K562 (cell line): ENCODE measurements around the gene SCFD2. TPM values are rescaled to one million over a fixed set of nuclear protein-coding genes. Genes with fewer than 3 reads are reported as not detected.
A peak's percentile ranks its signal among the peaks of the same experiment; 100 is the strongest.

ENCODE experiments used
- ATAC-seq: fragments of 200-7000 bp; cut with Tn5 transposase; 3 replicates; pipeline ENCODE4 v1.9.1; 2020; ENCODE audit warnings: moderate library complexity
- BruUV-seq: library from RNA; stranded (reverse); fragments of 400-500 nt; replicated peaks from 2 replicates; lab custom pipeline; 2021; lab: Mats Ljungman, UMichigan
- CTCF ChIA-PET: fragments of 300-600 bp; formaldehyde crosslinking; extraction: SDS; loops from one replicate; lab custom pipeline; 2021; ENCODE audit warnings: low intra/inter-chr PET ratio; lab: Yijun Ruan, JAX
- POLR2A ChIA-PET: fragments of 300-600, 350-650 bp; sonication (Branson Sonifier 250); formaldehyde crosslinking; extraction: SDS; loops from one replicate; lab custom pipeline; 2021; ENCODE audit warnings: antibody characterized with exemption, inconsistent platforms; lab: Yijun Ruan, JAX
- DNase-seq, 4 experiments: peaks; one replicate each; pipeline versions ENCODE4 v3.0.0 to v3.0.0-alpha.2; 2011 to 2018; ENCODE audit warnings: low spot score in 3 of 4, mixed read lengths in 3 of 4; ENCODE audit errors: extremely low read depth in 1 of 4
- FAIRE-seq: peaks from 2 replicates; lab custom pipeline; 2011; peaks lifted over from hg19 to GRCh38; lab: Jason Lieb, UNC
- H2AFZ ChIP-seq: 2 replicates; pipeline ENCODE4 v1.6.0; 2011; ENCODE audit warnings: low read depth, low read length, control low read depth, inconsistent platforms
- H3K27ac ChIP-seq: fragments of 200-600 bp; 3 replicates; pipeline ENCODE4 v1.8.0; 2011; ENCODE audit warnings: low read depth, mild to moderate bottlenecking, control low read depth, inconsistent platforms, low read length, moderate library complexity, mixed read lengths; ENCODE audit errors: extremely low read depth
- H3K27me3 ChIP-seq, 2 experiments: fragments of 300-600 bp in 1 of 2; 2 replicates in 1 of 2; 3 replicates in 1 of 2; pipeline versions ENCODE4 v1.6.0 to v1.8.0; 2011; ENCODE audit warnings: inconsistent platforms in 2 of 2, low read length in 2 of 2, mild to moderate bottlenecking in 1 of 2, mixed read lengths in 1 of 2, moderate library complexity in 1 of 2; ENCODE audit not compliant: control insufficient read depth in 2 of 2, insufficient read depth in 2 of 2
- H3K36me3 ChIP-seq: fragments of 300-600 bp; 3 replicates; pipeline ENCODE4 v1.8.0; 2011; ENCODE audit warnings: mild to moderate bottlenecking, low read length, inconsistent platforms; ENCODE audit not compliant: control insufficient read depth, insufficient read depth
- H3K4me1 ChIP-seq, 2 experiments: fragments of 200-600 bp in 1 of 2; replicated peaks in 1 of 2; 2 replicates in 1 of 2; 3 replicates in 1 of 2; pipeline versions ENCODE4 v1.5.1 to v1.8.0; 2011; ENCODE audit warnings: inconsistent platforms in 2 of 2, low read length in 2 of 2, mild to moderate bottlenecking in 1 of 2, mixed read lengths in 1 of 2, moderate library complexity in 1 of 2; ENCODE audit not compliant: control insufficient read depth in 2 of 2, insufficient read depth in 2 of 2
- H3K4me2 ChIP-seq: 2 replicates; pipeline ENCODE4 v1.6.1; 2011; ENCODE audit warnings: low read length, control low read depth, inconsistent platforms, mixed read lengths; ENCODE audit not compliant: insufficient read depth
- H3K4me3 ChIP-seq: fragments of 200-600 bp; sonication (generic), shearing (Covaris generic); 2 replicates; pipeline ENCODE4 v1.5.1; 2016; ENCODE audit warnings: control low read depth, inconsistent platforms
- H3K79me2 ChIP-seq: fragments of 200-600 bp; 3 replicates; pipeline ENCODE4 v1.8.0; 2011; ENCODE audit warnings: low read length, inconsistent platforms; ENCODE audit not compliant: control insufficient read depth, insufficient read depth
- H3K9ac ChIP-seq, 2 experiments: 2 replicates each; pipeline versions ENCODE4 v1.6.0 to v1.6.1; 2011; ENCODE audit warnings: low read depth in 2 of 2, low read length in 2 of 2, control low read depth in 1 of 2, inconsistent platforms in 1 of 2, mild to moderate bottlenecking in 1 of 2, mixed read lengths in 1 of 2; ENCODE audit not compliant: insufficient read depth in 1 of 2
- H3K9me1 ChIP-seq: one replicate; pipeline ENCODE4 v1.6.0; 2011; ENCODE audit warnings: inconsistent platforms, mild to moderate bottlenecking, low read length, moderate library complexity; ENCODE audit not compliant: control insufficient read depth, insufficient read depth
- H3K9me3 ChIP-seq: replicated peaks from 2 replicates; pipeline ENCODE4 v1.5.1; 2011; ENCODE audit warnings: low read depth, low read length, inconsistent platforms; ENCODE audit not compliant: control insufficient read depth, insufficient read depth
- H4K20me1 ChIP-seq: replicated peaks from 2 replicates; pipeline ENCODE4 v1.6.1; 2011; ENCODE audit warnings: low read length, inconsistent platforms, mixed read lengths; ENCODE audit not compliant: control insufficient read depth, insufficient read depth
- COPS2 ChIP-seq: fragments of 450-650 bp; conservative IDR thresholded peaks from 2 replicates; pipeline ENCODE4 v1.6.1; 2016; ENCODE audit warnings: mild to moderate bottlenecking, moderate library complexity
- HIVEP1 ChIP-seq: fragments of 250-450 bp; sonication (Bioruptor Pico); IDR thresholded peaks from 2 replicates; pipeline ENCODE4 v1.4.0; 2020; ENCODE audit warnings: mild to moderate bottlenecking
- NFIX ChIP-seq: fragments of 250-450 bp; sonication (Bioruptor Pico); IDR thresholded peaks from 2 replicates; pipeline ENCODE4 v1.4.0; 2020; ENCODE audit warnings: low read depth, mild to moderate bottlenecking, moderate library complexity
- POLR2AphosphoS2 ChIP-seq: IDR thresholded peaks from 2 replicates; pipeline ENCODE4 v1.6.1; 2012; ENCODE audit warnings: low read length, improper control_type of control experiment
- PTRF ChIP-seq: fragments of 450-650 bp; IDR thresholded peaks from 2 replicates; pipeline ENCODE4 v1.6.1; 2016; ENCODE audit warnings: mild to moderate bottlenecking, missing genetic modification characterization, missing compliant biosample characterization
- RBM34 ChIP-seq: fragments of 200-400 bp; formaldehyde crosslinking; IDR thresholded peaks from 2 replicates; pipeline ENCODE4 v1.6.1; 2018; ENCODE audit warnings: low read length, borderline replicate concordance; ENCODE audit not compliant: insufficient read depth
- ZBTB33 ChIP-seq: sonication (generic); formaldehyde crosslinking; IDR thresholded peaks from 2 replicates; pipeline ENCODE4 v1.8.1; 2023; ENCODE audit warnings: mild to moderate bottlenecking, missing genetic modification reagents
- ZNF384 ChIP-seq: IDR thresholded peaks from 2 replicates; pipeline ENCODE4 v1.6.1; 2012; ENCODE audit warnings: low read depth, low read length, improper control_type of control experiment
- WGBS: fragments of 100-300 bp; shearing (Covaris generic); methylation state at CpG from one replicate; pipeline ENCODE4 v1.1.6; 2016; ENCODE audit warnings: low coverage, mixed read lengths; ENCODE audit not compliant: insufficient coverage; ENCODE audit errors: missing lambda C conversion rate; 5-methylcytosine and 5-hydroxymethylcytosine counted together
- in situ Hi-C: fragments of 300-500 bp; cut with MboI; formaldehyde crosslinking; loops from 4 replicates; pipeline ENCODE4 v1.15.0; 2018; ENCODE audit warnings: inconsistent platforms, mixed read lengths
- intact Hi-C: fragments of 100-400 bp; cut with micrococcal nuclease; formaldehyde crosslinking; loops from 2 replicates; pipeline ENCODE4 v1.14.2; 2022
- polyA plus RNA-seq, 8 experiments: library from polyadenylated mRNA; depleted of rRNA in 4 of 8; stranded (reverse) in 5 of 8; unstranded in 3 of 8; fragments of >200 nt; fragmentation: Nextera tagmentation in 2 of 8; fragmentation: Illumina TruSeq in 1 of 8; extraction: Ambion mirVana in 2 of 8; extraction: Trizol in 1 of 8; gene quantifications; 2 replicates each; pipeline versions ENCODE4 v1.2.1 to v1.2.3, GENCODE V29; 2011 to 2014; ENCODE audit warnings: inconsistent platforms in 1 of 8, missing spikeins in 1 of 8
- total RNA-seq, 7 experiments: library from RNA; depleted of rRNA in 6 of 7; stranded (reverse); fragments of >200 nt in 6 of 7; fragmentation: Illumina TruSeq in 2 of 7; extraction: Trizol in 2 of 7; gene quantifications; 2 replicates each; pipeline versions ENCODE4 v1.2.1 to v1.2.3, GENCODE V29; 2011 to 2021; ENCODE audit warnings: low replicate concordance in 1 of 7
- TF ChIP-seq, protein P1 (sequence below): fragments of 450-650 bp; IDR thresholded peaks from 2 replicates; pipeline ENCODE4 v1.6.1; 2014; ENCODE audit warnings: low read depth, mild to moderate bottlenecking, moderate library complexity, borderline replicate concordance

Gene SCFD2
- total and polyA plus RNA-seq, 9 of the 15 experiments (the other 6 are each of a cell fraction or from before 2014, with no cell fraction given): 5.7 to 30.3 (median 22.8) TPM

DNA sequence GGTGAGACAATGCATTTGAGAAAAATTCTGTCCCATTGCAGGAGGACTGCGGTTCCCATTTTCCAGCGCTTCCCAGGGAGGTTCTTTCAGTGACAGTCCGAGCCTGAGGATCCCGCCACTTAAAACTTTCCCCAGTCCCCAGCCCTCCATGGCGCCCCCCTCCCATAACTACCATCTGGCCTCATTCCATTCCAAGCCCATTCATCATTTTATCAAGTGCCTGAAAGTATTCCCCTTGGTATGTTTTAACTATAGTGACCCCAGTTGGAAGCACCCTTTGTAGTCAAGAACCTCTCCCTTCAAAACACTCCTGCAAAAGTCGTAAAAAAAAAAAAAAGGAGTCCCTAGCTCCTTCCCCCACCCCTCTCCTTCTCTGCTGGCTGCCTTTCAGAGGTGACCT, 502.5 kb downstream of the SCFD2 start:
- intact Hi-C loops: loop anchor here (5.0 kb wide), 1 partner anchor 151 kb away; no protein-coding TSS in a partner anchor
- no peaks in the 10 kb centered on the region for H3K9me1 ChIP-seq
- H3K4me1 ChIP-seq: peaks cover 6 to 16% of the 10 kb centered on the region in 2 experiments; a peak in 4 of 5 replicates
- peaks cover 4 to 6% of the 10 kb centered on the region in 2 experiments; a peak in 4 of 5 replicates for H3K27me3 ChIP-seq
- no peak for TF ChIP-seq POLR2AphosphoS2
- TF ChIP-seq ZNF384: 0 out of 2 replicates have a peak, but pooled peaks have one; percentile 12
- 86% methylated on average over 3 of the region's 6 CpGs for WGBS
- no peak overlapping the region for H2AFZ ChIP-seq
- ChIA-PET CTCF (no interaction called here), POLR2A (no interaction called here)
- H3K36me3 ChIP-seq: no peaks in the 10 kb centered on the region; the same call in 2 of the 3 replicates
- no peak overlapping the region for H3K27ac ChIP-seq
- no peak overlapping the region for H3K4me3 ChIP-seq
- FAIRE-seq (no peak), ATAC-seq (no peak), DNase-seq (no peak)
- H3K79me2 ChIP-seq: no peaks in the 10 kb centered on the region
- BruUV-seq: TSS peak; percentile 53
- H3K4me2 ChIP-seq: peak overlapping the region; percentile 74; the same call in 1 of the 2 replicates
- H3K9me3 ChIP-seq: no peaks in the 10 kb centered on the region
- in situ Hi-C loops: no loop called here
- no peaks in the 10 kb centered on the region for H4K20me1 ChIP-seq
- no peak overlapping the region for H3K9ac ChIP-seq

DNA sequence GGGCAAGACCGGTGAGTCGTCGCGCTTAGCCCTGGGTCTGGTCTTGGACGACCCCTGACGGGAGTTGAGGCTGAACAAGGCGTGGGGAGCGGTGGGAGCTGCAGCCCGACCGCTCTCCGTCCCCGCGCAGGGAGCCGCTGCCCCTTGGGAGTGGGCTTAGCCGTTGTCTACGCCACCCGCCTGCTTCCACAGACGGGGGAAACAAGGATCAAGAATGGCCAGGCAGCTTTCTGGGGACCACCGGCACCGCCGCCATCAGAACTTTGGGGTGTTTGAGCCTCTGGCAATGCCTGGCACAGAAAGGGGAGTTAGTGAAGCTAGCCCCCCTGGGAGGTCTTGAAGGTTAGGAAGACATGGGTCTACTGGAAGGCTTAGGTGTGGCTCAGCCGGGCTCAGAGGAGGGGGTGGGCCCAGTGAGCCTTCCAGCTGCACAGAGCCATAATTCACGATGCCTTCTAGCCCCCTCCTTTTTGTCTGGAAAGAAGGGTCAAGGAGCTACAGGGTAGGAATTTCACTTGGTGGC, 503.2 kb downstream of the SCFD2 start:
- H3K79me2 ChIP-seq: no peaks in the 10 kb centered on the region
- H3K4me2 ChIP-seq: peak overlapping the region; percentile 74
- DNase-seq (peak in 2 of 4 experiments; percentile 18 to 24), ATAC-seq (no peak; the same call in 2 of the 3 replicates), FAIRE-seq (no peak)
- 60% methylated on average over 2 of the region's 23 CpGs for WGBS
- H3K27me3 ChIP-seq: peaks cover 4 to 6% of the 10 kb centered on the region in 2 experiments; a peak in 4 of 5 replicates
- intact Hi-C loops: loop anchor here (5.0 kb wide), 1 partner anchor 150 kb away; no protein-coding TSS in a partner anchor
- no peaks in the 10 kb centered on the region for H3K9me1 ChIP-seq
- H3K4me3 ChIP-seq: peak overlapping the region; percentile 54
- no peaks in the 10 kb centered on the region for H4K20me1 ChIP-seq
- no peaks in the 10 kb centered on the region; the same call in 2 of the 3 replicates for H3K36me3 ChIP-seq
- POLR2A ChIA-PET: interaction anchor here (0.6 kb wide), 1 partner anchor 26 kb away, joined by 4 read pairs; no protein-coding TSS in a partner anchor
- H3K27ac ChIP-seq: no peak overlapping the region
- peak overlapping the region; percentile 75 for H2AFZ ChIP-seq
- no TSS peak for BruUV-seq
- CTCF ChIA-PET: no interaction called here
- no peaks in the 10 kb centered on the region; the same call in 1 of the 2 replicates for H3K9me3 ChIP-seq
- in situ Hi-C loops: no loop called here
- TF ChIP-seq, protein P1, sequence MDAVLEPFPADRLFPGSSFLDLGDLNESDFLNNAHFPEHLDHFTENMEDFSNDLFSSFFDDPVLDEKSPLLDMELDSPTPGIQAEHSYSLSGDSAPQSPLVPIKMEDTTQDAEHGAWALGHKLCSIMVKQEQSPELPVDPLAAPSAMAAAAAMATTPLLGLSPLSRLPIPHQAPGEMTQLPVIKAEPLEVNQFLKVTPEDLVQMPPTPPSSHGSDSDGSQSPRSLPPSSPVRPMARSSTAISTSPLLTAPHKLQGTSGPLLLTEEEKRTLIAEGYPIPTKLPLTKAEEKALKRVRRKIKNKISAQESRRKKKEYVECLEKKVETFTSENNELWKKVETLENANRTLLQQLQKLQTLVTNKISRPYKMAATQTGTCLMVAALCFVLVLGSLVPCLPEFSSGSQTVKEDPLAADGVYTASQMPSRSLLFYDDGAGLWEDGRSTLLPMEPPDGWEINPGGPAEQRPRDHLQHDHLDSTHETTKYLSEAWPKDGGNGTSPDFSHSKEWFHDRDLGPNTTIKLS: 0 out of 2 replicates have a peak, but pooled peaks have one; percentile 15
- TF ChIP-seq HIVEP1 (no peak), ZBTB33 (CRISPR knock-in tag) (peak; percentile 7; the same call in 1 of the 2 replicates), RBM34 (no peak), NFIX (CRISPR knock-in tag) (no peak), COPS2 (no peak), PTRF (tag) (no peak)
- TF ChIP-seq, all 486 proteins: peak for 2
- Histone ChIP-seq H3K9ac (peak overlapping the region in 1 of 2 experiments; percentile 92; a peak in 2 of 4 replicates), H3K4me1 (peaks cover 6 to 16% of the 10 kb centered on the region in 2 experiments; a peak in 4 of 5 replicates)
